GM12878 (cell line): Measurements from ENCODE around the gene GLRX2. TPM values are rescaled to one million over a fixed set of nuclear protein-coding genes. Genes with fewer than 3 reads are reported as not detected.
A peak's percentile ranks its signal among the peaks of the same experiment; 100 is the strongest.

Experiments used
- ASH2L ChIP-seq: fragments of 300-600, 200-600 bp; sonication (generic); IDR thresholded peaks from 2 replicates; pipeline ENCODE4 v1.6.1; 2017; ENCODE audit warnings: low read depth, mild to moderate bottlenecking, borderline replicate concordance
- CHD2 ChIP-seq: IDR thresholded peaks from 2 replicates; pipeline ENCODE4 v1.6.1; 2011; ENCODE audit warnings: low read depth, low read length, improper control_type of control experiment, borderline replicate concordance
- CREB1 ChIP-seq: IDR thresholded peaks from 2 replicates; pipeline ENCODE4 v1.6.1; 2012; ENCODE audit warnings: low read depth, mild to moderate bottlenecking, inconsistent platforms
- EZH2 ChIP-seq: IDR thresholded peaks from 2 replicates; pipeline ENCODE4 v1.6.1; 2012; ENCODE audit warnings: low read depth, mild to moderate bottlenecking, control low read depth, inconsistent platforms, low read length, borderline replicate concordance; ENCODE audit not compliant: control insufficient read depth
- FOXM1 ChIP-seq: IDR thresholded peaks from 2 replicates; pipeline ENCODE4 v1.6.1; 2012; ENCODE audit warnings: low read depth, mild to moderate bottlenecking, inconsistent platforms, low read length, moderate library complexity
- GABPA ChIP-seq: IDR thresholded peaks from 2 replicates; pipeline ENCODE4 v1.6.1; 2014; ENCODE audit warnings: antibody characterized with exemption, low read depth, mild to moderate bottlenecking, inconsistent platforms
- GATAD2B ChIP-seq: fragments of 450-650 bp; conservative IDR thresholded peaks from 2 replicates; pipeline ENCODE4 v1.6.1; 2017; ENCODE audit warnings: low read depth, mild to moderate bottlenecking, moderate library complexity
- KLF5 ChIP-seq: fragments of 450-650 bp; IDR thresholded peaks from 2 replicates; pipeline ENCODE4 v1.6.1; 2014; ENCODE audit warnings: mild to moderate bottlenecking; ENCODE audit not compliant: partially characterized antibody
- MTA3 ChIP-seq: IDR thresholded peaks from 2 replicates; pipeline ENCODE4 v1.6.1; 2012; ENCODE audit warnings: low read length, inconsistent platforms, borderline replicate concordance
- MYB ChIP-seq: fragments of 150-350 bp; IDR thresholded peaks from 2 replicates; pipeline ENCODE4 v1.6.1; 2014; ENCODE audit warnings: mild to moderate bottlenecking, low read depth, low read length, borderline replicate concordance
- SMC3 ChIP-seq: IDR thresholded peaks from 2 replicates; pipeline ENCODE4 v1.6.1; 2011; ENCODE audit warnings: low read length, improper control_type of control experiment, borderline replicate concordance
- SUPT20H ChIP-seq: IDR thresholded peaks from 2 replicates; pipeline ENCODE4 v1.6.1; 2011; ENCODE audit warnings: low read depth, mild to moderate bottlenecking, low read length, moderate library complexity, borderline replicate concordance; ENCODE audit not compliant: control insufficient read depth
- SUZ12 ChIP-seq: fragments of 200-600 bp; sonication (generic); IDR thresholded peaks from one replicate; pipeline ENCODE4 v1.6.1; 2018; ENCODE audit warnings: antibody characterized with exemption, mild to moderate bottlenecking; ENCODE audit not compliant: unreplicated experiment
- TBL1XR1 ChIP-seq: IDR thresholded peaks from 2 replicates; pipeline ENCODE4 v1.6.1; 2012; ENCODE audit warnings: low read depth, low read length, improper control_type of control experiment
- USF1 ChIP-seq: IDR thresholded peaks from 2 replicates; pipeline ENCODE4 v1.6.1; 2011; ENCODE audit warnings: borderline replicate concordance, low read depth, mild to moderate bottlenecking, moderate library complexity, mixed read lengths, low read length; ENCODE audit not compliant: insufficient read depth; ENCODE audit errors: extremely low read length
- polyA plus RNA-seq, 11 experiments: library from polyadenylated mRNA; depleted of rRNA in 4 of 11; unstranded in 6 of 11; stranded (reverse) in 5 of 11; fragments of >200 nt; fragmentation: Nextera tagmentation in 4 of 11; fragmentation: Illumina TruSeq in 1 of 11; extraction: Ambion mirVana in 4 of 11; extraction: Trizol in 1 of 11; gene quantifications; 1 replicate in 1 of 11; 2 replicates in 10 of 11; pipeline versions ENCODE4 v1.2.1 to v1.2.3, GENCODE V29; 2011 to 2016; ENCODE audit warnings: inconsistent platforms in 2 of 11, missing spikeins in 2 of 11, low read depth in 1 of 11
- total RNA-seq, 4 experiments: library from RNA; depleted of rRNA in 3 of 4; stranded (reverse); fragments of >200 nt in 3 of 4; fragmentation: Illumina TruSeq in 1 of 4; extraction: Trizol in 1 of 4; gene quantifications; 2 replicates each; pipeline versions ENCODE4 v1.2.1 to v1.2.3, GENCODE V29; 2013 to 2021

The GLRX2 gene
- total and polyA plus RNA-seq, 10 of the 15 experiments (the other 5 are each of a cell fraction or from before 2014, with no cell fraction given): 5.5 to 67.6 (median 16.6) TPM

- no peak for TF ChIP-seq SMC3
- TF ChIP-seq CHD2: peak; percentile 87
- TF ChIP-seq USF1: peak; percentile 42
- 0 out of 2 replicates have a peak, but pooled peaks have one; percentile 30 for TF ChIP-seq MYB
- TF ChIP-seq GATAD2B: 0 out of 2 replicates have a peak, but pooled peaks have one; percentile 44
- no peak for TF ChIP-seq SUPT20H
- TF ChIP-seq GABPA: peak; percentile 81
- TF ChIP-seq FOXM1: no peak; the same call in 1 of the 2 replicates
- TF ChIP-seq KLF5: peak; percentile 22
- TF ChIP-seq CREB1: peak; percentile 98
- no peak for TF ChIP-seq EZH2
- TF ChIP-seq SUZ12: no peak
- TF ChIP-seq TBL1XR1: peak; percentile 70; the same call in 1 of the 2 replicates
- TF ChIP-seq MTA3: no peak
- TF ChIP-seq ASH2L: peak; percentile 42; the same call in 1 of the 2 replicates
Measured at GRCh38 chr1:193059282-193060114, 45.7 kb downstream of the GLRX2 start, which contains the start of the genes RO60 and UCHL5 (continued).
